ENCODE data around the gene ARHGAP40.

Gene ARHGAP40

DNA sequence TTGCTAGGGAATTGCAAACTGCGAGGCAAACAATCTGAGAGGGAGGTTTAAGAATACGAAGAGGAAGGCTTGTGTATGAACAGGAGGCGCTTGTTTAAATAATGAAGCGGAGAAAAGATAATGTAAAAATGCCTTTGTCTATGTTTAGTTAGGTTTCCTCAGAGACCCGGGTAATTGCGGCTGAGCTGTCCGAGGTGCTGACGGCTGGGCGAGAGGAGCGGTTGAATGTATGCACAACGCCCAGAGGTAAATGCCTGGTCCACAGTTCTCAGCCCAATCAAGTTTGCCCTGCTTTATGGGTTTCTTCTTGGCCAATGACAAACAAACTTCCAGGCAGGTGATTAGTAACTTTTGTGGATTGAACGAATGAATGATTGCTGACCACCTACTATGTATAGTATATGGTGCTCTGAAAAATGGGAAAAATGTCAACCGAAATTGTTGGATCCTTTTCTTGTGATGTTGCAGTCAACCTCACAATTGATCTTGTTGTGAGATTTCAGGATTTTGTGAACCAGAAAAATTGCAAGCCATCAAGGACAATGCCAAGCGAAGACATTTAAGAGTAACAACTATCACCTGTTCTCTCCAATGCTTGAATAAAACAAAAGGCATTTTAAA lies 84.4 kb downstream of the ARHGAP40 start:
- peak in 1 of 2 donors; percentile 18 for DNase-seq

DNA sequence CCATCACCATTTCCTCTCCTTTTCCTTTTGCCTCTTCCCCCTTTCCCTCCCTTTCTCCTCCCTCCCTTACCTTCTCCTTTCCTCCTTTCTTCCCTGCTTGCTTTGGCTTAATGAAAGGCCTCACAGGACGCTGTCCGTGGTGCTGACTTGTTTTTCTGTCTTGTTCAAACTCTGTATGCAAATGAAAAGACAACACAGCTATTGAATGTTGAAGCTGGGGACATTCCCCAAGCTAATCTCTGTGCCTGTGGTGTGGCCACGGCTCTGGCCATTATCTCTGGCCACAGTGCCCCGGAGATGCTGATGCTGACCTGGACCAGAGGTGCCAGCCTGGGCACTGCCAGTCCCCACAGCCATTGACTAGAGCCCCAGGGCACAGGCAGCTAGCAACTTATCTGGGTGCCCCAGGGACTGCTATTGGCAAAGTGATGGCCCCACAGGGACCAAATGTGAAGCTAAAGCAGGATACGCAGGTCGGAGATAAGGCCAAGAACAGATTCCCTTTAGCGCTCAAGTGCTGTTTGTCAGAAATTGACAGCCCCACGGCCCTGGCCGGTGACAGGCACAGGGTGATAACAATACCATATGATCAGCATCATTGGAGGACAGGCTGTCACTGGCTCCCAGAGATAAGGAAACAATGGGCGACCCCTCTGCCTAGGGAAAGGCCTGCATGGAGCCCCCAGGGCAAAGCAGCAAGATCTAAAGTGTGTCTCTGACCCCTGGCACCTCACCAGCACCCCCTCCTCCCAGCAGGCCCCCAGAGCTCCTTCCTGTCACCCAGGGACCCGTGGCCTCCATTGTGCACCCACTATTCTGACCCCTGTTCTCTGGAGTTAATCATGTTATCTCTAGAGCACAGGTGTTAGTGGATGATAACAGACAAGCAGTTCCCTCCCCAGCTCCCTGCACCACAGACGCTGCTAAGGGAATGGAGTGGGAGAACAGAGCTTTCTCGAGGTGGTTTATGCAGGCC lies 91.1 kb downstream of the ARHGAP40 start:
- peak; percentile 28 to 48 for DNase-seq

DNA sequence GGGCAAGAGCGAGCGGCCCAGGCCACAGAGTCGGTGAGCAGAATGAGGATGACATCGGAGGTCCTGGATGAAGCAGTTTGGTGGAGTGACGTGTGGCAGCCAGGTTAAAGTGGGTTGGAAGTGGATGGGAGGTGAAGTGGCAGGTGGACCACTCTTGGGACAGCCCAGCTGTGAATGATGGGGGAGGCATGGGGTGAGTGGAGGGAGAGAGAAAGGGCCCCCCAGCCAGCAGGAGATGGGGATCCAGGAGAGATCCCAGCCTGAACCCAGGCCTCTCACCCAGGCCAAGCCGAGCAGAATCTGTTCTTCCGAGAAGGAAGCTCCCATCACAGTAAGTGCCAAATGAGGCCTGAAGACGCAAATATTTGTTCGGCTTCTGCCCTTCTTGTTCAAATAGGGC lies 95.7 kb downstream of the ARHGAP40 start:
- no peak for DNase-seq

DNA sequence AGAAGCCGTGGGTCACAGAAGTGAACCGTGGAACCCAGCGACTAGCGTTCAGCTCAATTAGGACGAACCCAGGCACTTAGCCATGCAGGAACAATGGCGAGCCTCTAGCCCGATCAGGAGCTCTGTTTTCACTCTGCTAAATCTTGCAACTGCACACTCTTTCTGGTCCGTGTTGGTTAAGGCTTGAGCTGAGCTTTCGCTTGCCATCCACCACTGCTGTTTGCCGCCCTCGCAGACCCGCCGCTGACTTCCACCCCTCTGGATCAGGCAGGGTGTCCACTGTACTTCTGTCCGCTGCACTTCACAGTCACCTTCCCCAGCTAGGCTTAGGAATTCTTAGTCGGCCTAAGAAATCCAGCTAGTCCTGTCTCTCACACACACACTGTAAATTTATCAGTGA lies 96.9 kb downstream of the ARHGAP40 start:
- no peak for DNase-seq

DNA sequence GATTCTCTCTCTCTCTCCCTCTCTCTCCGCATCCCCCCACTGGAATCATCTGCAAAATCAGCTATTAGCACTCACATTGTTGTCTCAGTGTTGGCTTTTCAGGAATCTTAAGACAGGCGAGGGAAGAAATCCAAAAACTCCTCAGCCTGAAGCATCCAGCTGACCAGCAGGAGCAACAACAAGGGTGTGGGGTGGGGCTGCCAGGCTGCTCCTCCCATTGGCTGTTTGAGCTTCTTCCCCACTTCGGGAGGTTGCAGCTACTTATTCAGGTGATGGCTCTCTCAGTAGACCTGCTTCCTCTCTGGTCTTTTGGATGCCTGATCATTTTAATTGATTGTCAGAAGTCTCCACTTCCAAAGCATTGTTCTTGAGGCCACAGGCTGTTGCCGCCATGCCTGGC lies 98.5 kb downstream of the ARHGAP40 start:
- DNase-seq, result no peak

Measured in activated CD4-positive, alpha-beta T cell treated with anti-CD3 and anti-CD28 coated beads for 4 hours (primary cell).